Measurements from ENCODE around the gene CLTRN. TPM values are rescaled to one million over a fixed set of nuclear protein-coding genes. Genes with fewer than 3 reads are reported as not detected.

Gene CLTRN
- total RNA-seq, 1 experiment from 2014 or later = 1.8 TPM

DNA sequence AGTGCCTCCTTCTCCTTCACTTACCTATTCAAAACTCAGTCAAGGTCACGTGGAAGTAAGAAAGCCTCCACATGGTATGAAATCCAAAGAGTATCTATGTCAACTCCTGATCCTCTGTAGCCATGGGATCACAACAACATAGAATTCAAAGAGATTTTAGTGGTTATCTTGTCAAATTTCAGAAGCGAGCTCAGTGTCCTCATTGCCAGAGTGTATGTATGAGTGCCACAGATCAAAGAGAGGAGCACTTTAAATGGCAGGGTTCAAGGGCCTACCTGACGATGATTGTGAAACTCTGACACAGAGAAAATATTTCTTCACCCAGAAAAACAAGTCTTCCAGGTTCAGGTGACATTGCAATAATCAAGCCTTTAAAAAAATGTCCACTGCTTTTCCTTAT lies 62.7 kb downstream of the CLTRN start:
- H3K4me3 Mint-ChIP-seq = no peak overlapping the region
- Histone ChIP-seq H3K4me1 (ENCODE audit: insufficient read depth, low read length) (no peaks in the 10 kb centered on the region; the same call in 1 of the 2 replicates), H4K91ac (ENCODE audit: insufficient read length, low read depth, low read length) (no peak overlapping the region), H2BK20ac (ENCODE audit: low read depth, low read length, poor library complexity, severe bottlenecking) (no peak overlapping the region), H2BK5ac (ENCODE audit: insufficient read length, low read length) (no peak overlapping the region), H3K79me1 (ENCODE audit: insufficient read depth, low read depth, low read length, poor library complexity, severe bottlenecking) (no peaks in the 10 kb centered on the region), H3K23me2 (ENCODE audit: insufficient read length, low read depth, low read length, poor library complexity, severe bottlenecking) (no peaks in the 10 kb centered on the region), H4K8ac (replicated peaks; ENCODE audit: insufficient read length, low read depth, low read length) (no peak overlapping the region), H3T11ph (ENCODE audit: low read length) (no peak overlapping the region), H3K18ac (ENCODE audit: insufficient read length, low read depth, low read length) (no peak overlapping the region), H3K9ac (ENCODE audit: extremely low read depth, insufficient read length, low read length) (no peak overlapping the region), H2BK12ac (ENCODE audit: insufficient read length, low read depth, low read length) (no peak overlapping the region), H3K4ac (ENCODE audit: low read depth, low read length) (no peak overlapping the region), H2BK15ac (ENCODE audit: low read depth, low read length) (no peak overlapping the region), H3K9me3 (ENCODE audit: control insufficient read depth, low read depth, low read length) (no peaks in the 10 kb centered on the region), H2AK5ac (ENCODE audit: insufficient read length, low read length) (no peak overlapping the region), H3K27me3 (ENCODE audit: insufficient read depth, low read length) (no peaks in the 10 kb centered on the region), H3K27ac (ENCODE audit: insufficient read length, low read depth, low read length) (no peak overlapping the region), H4K5ac (ENCODE audit: insufficient read length, low read depth, low read length) (no peak overlapping the region), H3K14ac (ENCODE audit: insufficient read depth, low read length) (no peak overlapping the region), H4K20me1 (ENCODE audit: control insufficient read depth, insufficient read depth, insufficient read length) (no peaks in the 10 kb centered on the region), H3K56ac (ENCODE audit: insufficient read length, low read depth, low read length) (no peak overlapping the region), H2BK120ac (ENCODE audit: low read depth, low read length, poor library complexity, severe bottlenecking) (no peak overlapping the region), H3K79me2 (ENCODE audit: insufficient read depth, low read length) (no peaks in the 10 kb centered on the region), H2AFZ (ENCODE audit: low read length) (no peak overlapping the region), H3K4me2 (ENCODE audit: insufficient read depth, insufficient read length, low read length) (no peak overlapping the region), H3K23ac (ENCODE audit: insufficient read length, low read depth, low read length) (no peak overlapping the region)
- no peak overlapping the region for H3K27ac Mint-ChIP-seq
- H3K9me3 Mint-ChIP-seq = no peaks in the 10 kb centered on the region
- no peaks in the 10 kb centered on the region for H3K27me3 Mint-ChIP-seq (ENCODE audit: low read depth)
- TF ChIP-seq, protein P1, sequence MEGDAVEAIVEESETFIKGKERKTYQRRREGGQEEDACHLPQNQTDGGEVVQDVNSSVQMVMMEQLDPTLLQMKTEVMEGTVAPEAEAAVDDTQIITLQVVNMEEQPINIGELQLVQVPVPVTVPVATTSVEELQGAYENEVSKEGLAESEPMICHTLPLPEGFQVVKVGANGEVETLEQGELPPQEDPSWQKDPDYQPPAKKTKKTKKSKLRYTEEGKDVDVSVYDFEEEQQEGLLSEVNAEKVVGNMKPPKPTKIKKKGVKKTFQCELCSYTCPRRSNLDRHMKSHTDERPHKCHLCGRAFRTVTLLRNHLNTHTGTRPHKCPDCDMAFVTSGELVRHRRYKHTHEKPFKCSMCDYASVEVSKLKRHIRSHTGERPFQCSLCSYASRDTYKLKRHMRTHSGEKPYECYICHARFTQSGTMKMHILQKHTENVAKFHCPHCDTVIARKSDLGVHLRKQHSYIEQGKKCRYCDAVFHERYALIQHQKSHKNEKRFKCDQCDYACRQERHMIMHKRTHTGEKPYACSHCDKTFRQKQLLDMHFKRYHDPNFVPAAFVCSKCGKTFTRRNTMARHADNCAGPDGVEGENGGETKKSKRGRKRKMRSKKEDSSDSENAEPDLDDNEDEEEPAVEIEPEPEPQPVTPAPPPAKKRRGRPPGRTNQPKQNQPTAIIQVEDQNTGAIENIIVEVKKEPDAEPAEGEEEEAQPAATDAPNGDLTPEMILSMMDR (conservative IDR thresholded peaks at IDR 0.05) = no peak
- no peak for DNase-seq
- H3K36me3 Mint-ChIP-seq (ENCODE audit: insufficient read depth in 1 of 3, low read depth in 3 of 3) = no peaks in the 10 kb centered on the region
- no CpG with 5 or more reads among the region's 3 CpGs for WGBS (ENCODE audit: extremely low coverage, insufficient read length, low lambda C conversion rate)
- peaks cover 2 to 4% of the 10 kb centered on the region in 2 experiments; a peak in 2 of 4 replicates for H3K4me1 Mint-ChIP-seq

All from H9 (cell line).